Activated CD4-positive, alpha-beta T cell treated with anti-CD3 and anti-CD28 coated beads for 4 hours (primary cell): ENCODE results near the gene TMEM234.

Source experiments
- DNase-seq, 2 donors: peaks; one replicate each; pipeline ENCODE4 v3.0.0-alpha.2; 2020

TMEM234 gene

DNA sequence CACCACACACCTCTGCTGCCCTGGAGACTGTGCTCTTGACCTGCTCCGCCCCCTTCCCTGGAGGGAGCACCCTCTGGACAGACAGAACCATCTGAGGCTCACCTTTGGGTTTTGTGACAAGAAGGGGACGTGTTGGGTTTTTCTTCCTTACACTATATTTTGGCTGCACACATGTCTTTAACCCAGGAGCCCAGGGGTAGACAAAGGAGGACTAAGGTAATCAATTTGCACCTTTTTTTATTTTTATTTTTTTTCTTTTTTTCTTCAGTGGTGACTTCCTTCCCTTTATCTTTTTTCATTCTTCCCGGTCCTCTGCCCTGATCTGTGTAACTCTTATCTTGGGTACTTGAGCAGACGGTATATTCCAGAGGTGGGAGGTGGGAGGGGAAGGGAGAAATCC is 51.2 kb downstream of the TMEM234 start:
- DNase-seq, result no peak
